ENCODE results near the gene EXOC3L4. TPM values are rescaled to one million over a fixed set of nuclear protein-coding genes. Genes with fewer than 3 reads are reported as not detected.

The EXOC3L4 gene
- total and polyA plus RNA-seq, 9 of the 15 experiments (the other 6 are each of a cell fraction or from before 2014, with no cell fraction given), result 0.10 to 6.7 (median 0.98) TPM; not detected in 1

DNA sequence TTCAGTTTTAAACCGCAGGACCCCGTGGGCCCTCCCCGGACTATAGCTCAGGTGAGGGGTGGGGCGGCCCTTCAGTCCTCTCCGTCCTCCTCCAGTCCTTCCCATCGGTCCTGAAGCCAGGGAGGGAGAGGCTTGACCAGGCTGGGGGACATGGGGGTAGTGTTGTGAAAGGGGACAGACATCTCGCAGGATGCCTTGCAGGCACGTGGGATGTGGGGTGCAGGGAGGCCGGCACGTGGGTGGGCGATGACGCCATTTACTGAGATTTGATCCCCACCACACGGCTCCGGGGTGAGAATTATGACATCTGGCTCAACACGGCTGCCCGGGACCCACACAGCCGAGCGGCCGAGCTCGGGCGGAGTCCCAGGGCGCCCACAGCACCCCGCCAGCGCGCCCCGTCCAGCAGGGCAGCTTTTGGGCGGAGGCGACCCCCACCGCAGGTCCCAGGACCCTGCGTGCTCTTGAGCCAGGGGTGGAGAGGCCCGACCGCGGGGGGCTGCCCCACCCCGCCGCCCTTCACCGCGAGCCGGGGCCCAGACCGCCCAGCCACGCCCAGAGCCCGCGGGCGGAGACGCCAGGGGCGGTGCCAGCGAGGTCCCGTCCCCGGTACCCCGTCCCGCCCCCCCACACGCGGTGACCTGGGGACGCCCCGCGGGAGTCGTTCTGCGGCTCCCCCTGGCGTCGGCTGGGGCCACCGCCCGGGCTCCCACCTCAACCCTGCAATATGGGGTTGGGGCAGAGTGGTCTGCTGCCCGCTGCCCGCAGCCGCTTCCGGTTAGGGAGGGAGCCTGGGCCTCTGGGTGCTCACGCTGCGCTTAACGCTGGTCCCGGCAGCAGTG lies 3.3 kb upstream of the EXOC3L4 start (continued):
- TF ChIP-seq, protein P1, sequence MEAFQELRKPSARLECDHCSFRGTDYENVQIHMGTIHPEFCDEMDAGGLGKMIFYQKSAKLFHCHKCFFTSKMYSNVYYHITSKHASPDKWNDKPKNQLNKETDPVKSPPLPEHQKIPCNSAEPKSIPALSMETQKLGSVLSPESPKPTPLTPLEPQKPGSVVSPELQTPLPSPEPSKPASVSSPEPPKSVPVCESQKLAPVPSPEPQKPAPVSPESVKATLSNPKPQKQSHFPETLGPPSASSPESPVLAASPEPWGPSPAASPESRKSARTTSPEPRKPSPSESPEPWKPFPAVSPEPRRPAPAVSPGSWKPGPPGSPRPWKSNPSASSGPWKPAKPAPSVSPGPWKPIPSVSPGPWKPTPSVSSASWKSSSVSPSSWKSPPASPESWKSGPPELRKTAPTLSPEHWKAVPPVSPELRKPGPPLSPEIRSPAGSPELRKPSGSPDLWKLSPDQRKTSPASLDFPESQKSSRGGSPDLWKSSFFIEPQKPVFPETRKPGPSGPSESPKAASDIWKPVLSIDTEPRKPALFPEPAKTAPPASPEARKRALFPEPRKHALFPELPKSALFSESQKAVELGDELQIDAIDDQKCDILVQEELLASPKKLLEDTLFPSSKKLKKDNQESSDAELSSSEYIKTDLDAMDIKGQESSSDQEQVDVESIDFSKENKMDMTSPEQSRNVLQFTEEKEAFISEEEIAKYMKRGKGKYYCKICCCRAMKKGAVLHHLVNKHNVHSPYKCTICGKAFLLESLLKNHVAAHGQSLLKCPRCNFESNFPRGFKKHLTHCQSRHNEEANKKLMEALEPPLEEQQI (IDR thresholded peaks at IDR 0.05), result no peak
- TF ChIP-seq RAD51 (IDR thresholded peaks at IDR 0.05; ENCODE audit: borderline replicate concordance, low read depth) (no peak), MEIS2 (IDR thresholded peaks at IDR 0.05; ENCODE audit: partially characterized antibody) (no peak), SRF (CRISPR knock-in tag; IDR thresholded peaks at IDR 0.05) (no peak), GATAD2B (IDR thresholded peaks at IDR 0.05; ENCODE audit: borderline replicate concordance) (0 out of 2 replicates have a peak, but pooled peaks have one; percentile 47), ZNF224 (CRISPR knock-in tag; IDR thresholded peaks at IDR 0.05) (no peak), SNIP1 (IDR thresholded peaks at IDR 0.05; ENCODE audit: low read depth) (no peak), ZNF175 (CRISPR knock-in tag; IDR thresholded peaks at IDR 0.05; ENCODE audit: low read depth) (no peak), CSDE1 (IDR thresholded peaks at IDR 0.05) (no peak), TAF7 (tag; IDR thresholded peaks at IDR 0.05) (no peak), SIN3A (IDR thresholded peaks at IDR 0.05; ENCODE audit: borderline replicate concordance in 2 of 2, control insufficient read depth in 1 of 2, low read depth in 2 of 2, low read length in 2 of 2) (no peak), NONO (IDR thresholded peaks at IDR 0.05; ENCODE audit: low read depth in 2 of 2, low read length in 1 of 2) (no peak), LARP7 (IDR thresholded peaks at IDR 0.05) (no peak), POLR2AphosphoS5 (IDR thresholded peaks at IDR 0.05; ENCODE audit: control insufficient read depth, insufficient read depth, low read depth, low read length) (no peak), ZNF445 (CRISPR knock-in tag; IDR thresholded peaks at IDR 0.05; ENCODE audit: low read depth) (no peak), ZFP30 (CRISPR knock-in tag; IDR thresholded peaks at IDR 0.05; ENCODE audit: borderline replicate concordance) (no peak)
- TF ChIP-seq, protein P2, sequence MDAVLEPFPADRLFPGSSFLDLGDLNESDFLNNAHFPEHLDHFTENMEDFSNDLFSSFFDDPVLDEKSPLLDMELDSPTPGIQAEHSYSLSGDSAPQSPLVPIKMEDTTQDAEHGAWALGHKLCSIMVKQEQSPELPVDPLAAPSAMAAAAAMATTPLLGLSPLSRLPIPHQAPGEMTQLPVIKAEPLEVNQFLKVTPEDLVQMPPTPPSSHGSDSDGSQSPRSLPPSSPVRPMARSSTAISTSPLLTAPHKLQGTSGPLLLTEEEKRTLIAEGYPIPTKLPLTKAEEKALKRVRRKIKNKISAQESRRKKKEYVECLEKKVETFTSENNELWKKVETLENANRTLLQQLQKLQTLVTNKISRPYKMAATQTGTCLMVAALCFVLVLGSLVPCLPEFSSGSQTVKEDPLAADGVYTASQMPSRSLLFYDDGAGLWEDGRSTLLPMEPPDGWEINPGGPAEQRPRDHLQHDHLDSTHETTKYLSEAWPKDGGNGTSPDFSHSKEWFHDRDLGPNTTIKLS (IDR thresholded peaks at IDR 0.05; ENCODE audit: borderline replicate concordance, low read depth), result no peak
- TF ChIP-seq, protein P3, sequence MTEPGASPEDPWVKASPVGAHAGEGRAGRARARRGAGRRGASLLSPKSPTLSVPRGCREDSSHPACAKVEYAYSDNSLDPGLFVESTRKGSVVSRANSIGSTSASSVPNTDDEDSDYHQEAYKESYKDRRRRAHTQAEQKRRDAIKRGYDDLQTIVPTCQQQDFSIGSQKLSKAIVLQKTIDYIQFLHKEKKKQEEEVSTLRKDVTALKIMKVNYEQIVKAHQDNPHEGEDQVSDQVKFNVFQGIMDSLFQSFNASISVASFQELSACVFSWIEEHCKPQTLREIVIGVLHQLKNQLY (CRISPR knock-in tag; conservative IDR thresholded peaks at IDR 0.05), result no peak
- TF ChIP-seq, protein P4, sequence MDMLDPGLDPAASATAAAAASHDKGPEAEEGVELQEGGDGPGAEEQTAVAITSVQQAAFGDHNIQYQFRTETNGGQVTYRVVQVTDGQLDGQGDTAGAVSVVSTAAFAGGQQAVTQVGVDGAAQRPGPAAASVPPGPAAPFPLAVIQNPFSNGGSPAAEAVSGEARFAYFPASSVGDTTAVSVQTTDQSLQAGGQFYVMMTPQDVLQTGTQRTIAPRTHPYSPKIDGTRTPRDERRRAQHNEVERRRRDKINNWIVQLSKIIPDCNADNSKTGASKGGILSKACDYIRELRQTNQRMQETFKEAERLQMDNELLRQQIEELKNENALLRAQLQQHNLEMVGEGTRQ (CRISPR knock-in tag; IDR thresholded peaks at IDR 0.05), result no peak
